Trophoblast cell (in vitro differentiated cells and primary cell): ENCODE results near the gene KRT23.

Experiments
- DNase-seq, 2 donors: peaks; one replicate each; pipeline ENCODE4 v3.0.0-alpha.2; 2016
- H2AFZ ChIP-seq: 2 replicates; pipeline ENCODE4 v1.6.1; 2013; ENCODE audit warnings: low read length, moderate library complexity, mild to moderate bottlenecking; ENCODE audit not compliant: insufficient read depth, poor library complexity
- H2AK5ac ChIP-seq: 2 replicates; pipeline ENCODE4 v1.6.1; 2013; ENCODE audit warnings: mild to moderate bottlenecking, low read length
- H2BK120ac ChIP-seq: 2 replicates; pipeline ENCODE4 v1.6.1; 2013; ENCODE audit warnings: low read length, mild to moderate bottlenecking, moderate library complexity; ENCODE audit not compliant: insufficient read depth, poor library complexity
- H2BK12ac ChIP-seq: 2 replicates; pipeline ENCODE4 v1.6.1; 2013; ENCODE audit warnings: mild to moderate bottlenecking, low read length, moderate library complexity
- H2BK5ac ChIP-seq: 2 replicates; pipeline ENCODE4 v1.6.1; 2013; ENCODE audit warnings: low read length, low read depth, moderate library complexity, mild to moderate bottlenecking; ENCODE audit not compliant: poor library complexity
- H3K14ac ChIP-seq: 2 replicates; pipeline ENCODE4 v1.6.1; 2013; ENCODE audit warnings: mild to moderate bottlenecking, low read length
- H3K18ac ChIP-seq: 2 replicates; pipeline ENCODE4 v1.6.1; 2013; ENCODE audit warnings: mild to moderate bottlenecking, low read length
- H3K23ac ChIP-seq: 2 replicates; pipeline ENCODE4 v1.6.1; 2013; ENCODE audit warnings: low read length
- H3K27ac ChIP-seq: 2 replicates; pipeline ENCODE4 v1.5.1; 2013; ENCODE audit warnings: low read depth, mild to moderate bottlenecking, inconsistent platforms, low read length, moderate library complexity
- H3K27me3 ChIP-seq: 2 replicates; pipeline ENCODE4 v1.6.1; 2013; ENCODE audit warnings: inconsistent platforms, mild to moderate bottlenecking, low read length, moderate library complexity; ENCODE audit not compliant: insufficient read depth
- H3K36me3 ChIP-seq, 2 experiments: 1 replicate in 1 of 2; 2 replicates in 1 of 2; pipeline ENCODE4 v1.6.1; 2013; ENCODE audit warnings: low read length in 2 of 2, mild to moderate bottlenecking in 2 of 2, moderate library complexity in 1 of 2; ENCODE audit not compliant: insufficient read depth in 2 of 2, control insufficient read depth in 1 of 2
- H3K4ac ChIP-seq: 2 replicates; pipeline ENCODE4 v1.6.1; 2013; ENCODE audit warnings: low read depth, mild to moderate bottlenecking, low read length, moderate library complexity
- H3K4me1 ChIP-seq, 2 experiments: 1 replicate in 1 of 2; 2 replicates in 1 of 2; pipeline ENCODE4 v1.6.1; 2013; ENCODE audit warnings: low read length in 2 of 2, mild to moderate bottlenecking in 2 of 2, moderate library complexity in 1 of 2; ENCODE audit not compliant: insufficient read depth in 2 of 2, control insufficient read depth in 1 of 2
- H3K4me2 ChIP-seq: 2 replicates; pipeline ENCODE4 v1.6.1; 2013; ENCODE audit warnings: inconsistent platforms, mild to moderate bottlenecking, low read length, moderate library complexity
- H3K4me3 ChIP-seq: 2 replicates; pipeline ENCODE4 v1.5.1; 2013; ENCODE audit warnings: mild to moderate bottlenecking, low read depth, low read length, inconsistent platforms
- H3K79me1 ChIP-seq: one replicate; pipeline ENCODE4 v1.6.1; 2013; ENCODE audit warnings: low read length
- H3K79me2 ChIP-seq: 2 replicates; pipeline ENCODE4 v1.6.1; 2013; ENCODE audit warnings: low read length, mild to moderate bottlenecking; ENCODE audit not compliant: control insufficient read depth, insufficient read depth, poor library complexity
- H3K9ac ChIP-seq: 2 replicates; pipeline ENCODE4 v1.6.1; 2013; ENCODE audit warnings: mild to moderate bottlenecking, low read length
- H3K9me3 ChIP-seq: 2 replicates; pipeline ENCODE4 v1.6.1; 2013; ENCODE audit warnings: low read depth, mild to moderate bottlenecking, control low read depth, inconsistent platforms, low read length; ENCODE audit not compliant: insufficient read depth
- H4K12ac ChIP-seq: 2 replicates; pipeline ENCODE4 v1.6.1; 2013; ENCODE audit warnings: low read depth, mild to moderate bottlenecking, low read length, moderate library complexity
- H4K8ac ChIP-seq: 2 replicates; pipeline ENCODE4 v1.6.1; 2013; ENCODE audit warnings: low read depth, mild to moderate bottlenecking, low read length, moderate library complexity
- H4K91ac ChIP-seq: one replicate; pipeline ENCODE4 v1.6.1; 2013; ENCODE audit warnings: low read depth, mild to moderate bottlenecking, low read length, moderate library complexity
- WGBS: extraction: QIAGEN DNeasy Blood & Tissue Kit; methylation state at CpG from one replicate; pipeline ENCODE4 v1.1.7; 2013; ENCODE audit warnings: missing lambda C conversion rate; ENCODE audit not compliant: insufficient read length, insufficient coverage; ENCODE audit errors: extremely low coverage; 5-methylcytosine and 5-hydroxymethylcytosine counted together

Gene KRT23

DNA sequence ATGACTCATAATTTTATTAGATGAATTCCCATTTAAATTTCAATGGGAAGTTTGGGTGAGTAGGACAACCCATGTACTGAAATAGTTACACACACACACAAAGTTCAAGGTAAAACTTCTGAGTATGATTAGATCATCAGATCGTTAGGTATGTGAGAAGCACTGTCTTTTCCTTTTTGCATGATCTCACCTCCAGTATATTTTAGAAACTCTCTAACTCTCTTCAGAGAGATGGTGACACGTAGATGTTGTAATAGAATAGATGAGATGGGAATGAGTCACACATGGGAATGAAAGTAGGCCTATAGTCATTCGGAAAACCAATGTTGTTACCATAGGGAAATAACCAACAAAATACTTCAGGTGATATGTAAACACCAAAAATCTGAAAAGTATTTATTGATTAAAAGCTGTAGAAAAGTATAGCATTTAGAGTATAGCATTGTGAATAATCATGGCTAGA is 22.2 kb downstream of the KRT23 start:
- H4K8ac ChIP-seq = no peak overlapping the region
- H3K23ac ChIP-seq = no peak overlapping the region
- no peak overlapping the region for H2BK120ac ChIP-seq
- no peaks in the 10 kb centered on the region for H3K27me3 ChIP-seq
- no peak overlapping the region for H3K14ac ChIP-seq
- no peak overlapping the region for H3K18ac ChIP-seq
- peaks cover 8% of the 10 kb centered on the region for H3K79me1 ChIP-seq
- no peak overlapping the region for H4K12ac ChIP-seq
- H3K4me1 ChIP-seq = peaks cover 5 to 9% of the 10 kb centered on the region in 2 experiments
- no peak overlapping the region for H3K27ac ChIP-seq
- no peak overlapping the region for H3K4me2 ChIP-seq
- H3K36me3 ChIP-seq = no peaks in the 10 kb centered on the region
- no peak overlapping the region for H3K4ac ChIP-seq
- no peak overlapping the region for H2AK5ac ChIP-seq
- no peak overlapping the region for H2BK12ac ChIP-seq
- H3K9me3 ChIP-seq = no peaks in the 10 kb centered on the region
- no CpG with 5 or more reads among the region's 3 CpGs for WGBS
- no peak overlapping the region for H2AFZ ChIP-seq
- H3K79me2 ChIP-seq = no peaks in the 10 kb centered on the region
- H2BK5ac ChIP-seq = no peak overlapping the region
- peak; percentile 45 to 96 for DNase-seq
- H3K4me3 ChIP-seq = no peak overlapping the region
- no peak overlapping the region for H4K91ac ChIP-seq
- H3K9ac ChIP-seq = no peak overlapping the region

DNA sequence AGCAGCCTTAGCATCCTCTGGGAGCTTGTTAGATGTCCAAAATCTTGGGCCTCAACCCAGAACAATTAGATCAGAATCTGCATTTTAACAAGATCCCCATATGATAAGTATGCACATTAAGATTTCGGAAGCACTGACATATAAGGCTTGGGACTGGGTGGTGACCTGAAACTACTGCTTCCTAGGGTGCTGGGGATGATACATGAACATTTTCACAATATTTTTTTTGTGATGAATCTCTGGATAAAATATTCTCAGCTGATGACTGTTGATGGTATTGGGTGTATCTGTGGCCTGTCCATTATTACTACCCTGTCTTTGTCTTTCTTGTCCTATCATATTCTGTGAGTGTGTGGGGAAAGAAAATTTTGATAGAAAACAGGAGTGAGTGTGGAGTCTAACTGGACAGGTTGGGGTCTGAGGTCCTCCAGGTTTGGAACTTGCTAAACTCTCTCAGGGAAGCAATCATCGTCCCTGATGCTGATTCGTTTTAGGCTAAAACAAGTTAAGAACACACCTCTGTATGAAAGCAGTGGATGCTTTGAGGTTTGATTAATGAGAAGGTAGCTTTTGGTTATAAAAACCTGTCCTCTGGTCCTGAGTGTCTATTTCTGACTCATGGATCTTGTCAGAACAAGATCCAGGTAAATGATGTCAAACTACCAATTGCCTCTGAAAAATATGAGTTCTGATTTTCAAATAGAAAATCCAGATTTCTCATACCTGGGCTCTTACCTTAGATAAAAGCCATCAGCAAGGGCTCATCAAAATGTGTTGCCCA is 23.2 kb downstream of the KRT23 start:
- Histone ChIP-seq H3K4me3 (no peak overlapping the region), H3K79me1 (peaks cover 8% of the 10 kb centered on the region), H2AFZ (no peak overlapping the region), H3K79me2 (no peaks in the 10 kb centered on the region), H3K23ac (no peak overlapping the region), H3K4me2 (no peak overlapping the region), H4K12ac (no peak overlapping the region), H3K18ac (no peak overlapping the region), H3K9me3 (no peaks in the 10 kb centered on the region), H3K4me1 (peaks cover 5 to 9% of the 10 kb centered on the region in 2 experiments), H3K4ac (no peak overlapping the region), H3K27ac (no peak overlapping the region), H3K9ac (no peak overlapping the region), H2BK12ac (no peak overlapping the region), H2BK5ac (no peak overlapping the region), H4K91ac (no peak overlapping the region), H3K14ac (no peak overlapping the region), H3K36me3 (no peaks in the 10 kb centered on the region), H2AK5ac (no peak overlapping the region), H4K8ac (no peak overlapping the region), H3K27me3 (no peaks in the 10 kb centered on the region), H2BK120ac (no peak overlapping the region)
- no CpG with 5 or more reads among the region's 3 CpGs for WGBS
- no peak for DNase-seq

DNA sequence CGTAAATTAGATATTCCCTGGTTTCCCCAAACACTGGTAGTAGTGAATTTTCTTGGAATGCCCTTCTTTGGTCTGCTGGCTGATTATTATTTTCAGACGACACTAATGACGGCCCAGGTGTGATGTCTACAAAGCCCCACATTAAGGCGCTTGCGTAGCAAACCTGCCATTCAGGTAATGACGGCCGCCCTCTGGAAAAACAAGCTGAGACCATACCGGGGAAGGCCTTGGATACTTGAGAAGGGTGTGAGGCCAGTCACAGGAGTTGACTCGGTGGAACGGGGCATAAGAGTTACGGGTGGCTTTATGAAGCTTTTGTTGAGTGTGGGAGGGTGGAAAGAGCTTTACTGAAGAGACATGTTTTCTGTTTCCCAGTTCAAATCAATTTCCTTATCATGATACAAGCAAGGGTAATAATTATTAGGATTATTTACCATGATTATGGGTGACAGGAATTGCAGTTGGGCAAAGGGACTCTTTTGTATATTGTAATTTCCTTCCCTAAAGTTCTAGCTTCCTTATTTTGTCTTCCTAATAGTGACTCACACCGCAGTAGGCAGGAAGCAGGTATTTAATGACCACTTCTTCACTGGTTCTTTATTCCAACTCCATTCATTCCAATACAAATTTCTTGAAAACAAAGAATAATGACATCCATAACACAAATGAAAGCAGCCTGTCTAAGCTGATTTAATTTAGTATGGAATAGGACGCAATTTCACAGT is 24.8 kb downstream of the KRT23 start:
- H3K18ac ChIP-seq = no peak overlapping the region
- WGBS = no CpG with 5 or more reads among the region's 13 CpGs

DNA sequence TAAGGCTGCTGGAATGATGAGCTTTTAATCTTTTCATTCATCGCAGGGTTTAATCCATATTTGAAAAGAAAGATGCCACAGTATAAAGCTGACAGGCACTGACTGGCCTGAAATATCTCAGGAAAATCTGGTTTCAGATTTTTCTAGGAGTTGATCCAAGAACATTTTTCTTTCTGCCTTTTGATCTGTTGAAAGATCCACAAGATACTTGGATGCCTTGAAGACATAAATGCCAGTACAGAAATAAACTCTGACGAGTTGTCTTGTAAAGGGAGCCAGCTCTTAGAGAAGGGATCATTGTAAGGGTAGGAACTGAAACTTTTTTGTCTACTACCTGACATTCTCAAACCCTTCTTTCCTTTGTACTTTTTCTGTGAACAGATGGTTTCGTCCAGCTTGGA is 27.0 kb downstream of the KRT23 start:
- no peak overlapping the region for H3K23ac ChIP-seq
- H2BK120ac ChIP-seq = peak overlapping the region; percentile 91
- no peaks in the 10 kb centered on the region for H3K79me2 ChIP-seq
- H3K27me3 ChIP-seq = no peaks in the 10 kb centered on the region
- H3K4ac ChIP-seq = no peak overlapping the region
- H4K8ac ChIP-seq = peak overlapping the region; percentile 59
- no peaks in the 10 kb centered on the region for H3K36me3 ChIP-seq
- peak overlapping the region; percentile 31 for H3K27ac ChIP-seq
- peak overlapping the region; percentile 89 for H2BK12ac ChIP-seq
- WGBS = no CpG with 5 or more reads among the region's 3 CpGs
- no peak overlapping the region for H2AFZ ChIP-seq
- H3K4me1 ChIP-seq = peaks cover 0 to 3% of the 10 kb centered on the region in 2 experiments
- H3K9ac ChIP-seq = no peak overlapping the region
- H3K4me3 ChIP-seq = no peak overlapping the region
- H3K9me3 ChIP-seq = no peaks in the 10 kb centered on the region
- no peak overlapping the region for H3K14ac ChIP-seq
- no peak overlapping the region for H3K18ac ChIP-seq
- H2BK5ac ChIP-seq = peak overlapping the region; percentile 43
- no peak overlapping the region for H4K12ac ChIP-seq
- H3K4me2 ChIP-seq = no peak overlapping the region
- no peak overlapping the region for H2AK5ac ChIP-seq
- H3K79me1 ChIP-seq = peaks cover 8% of the 10 kb centered on the region
- peak overlapping the region; percentile 50 for H4K91ac ChIP-seq
- peak; percentile 57 to 97 for DNase-seq

More for the DNA sequence above, 24.8 kb downstream of the KRT23 start:
- H3K9ac ChIP-seq = no peak overlapping the region
- H2AK5ac ChIP-seq = no peak overlapping the region
- peaks cover 5 to 9% of the 10 kb centered on the region in 2 experiments for H3K4me1 ChIP-seq
- no peak overlapping the region for H4K8ac ChIP-seq
- H3K9me3 ChIP-seq = no peaks in the 10 kb centered on the region
- no peaks in the 10 kb centered on the region for H3K27me3 ChIP-seq
- H3K27ac ChIP-seq = no peak overlapping the region
- H3K14ac ChIP-seq = no peak overlapping the region
- peaks cover 8% of the 10 kb centered on the region for H3K79me1 ChIP-seq
- H3K4me3 ChIP-seq = no peak overlapping the region
- H4K91ac ChIP-seq = no peak overlapping the region
- H2BK5ac ChIP-seq = no peak overlapping the region
- no peak overlapping the region for H4K12ac ChIP-seq
- H3K4ac ChIP-seq = no peak overlapping the region
- no peaks in the 10 kb centered on the region for H3K79me2 ChIP-seq
- H2BK12ac ChIP-seq = peak overlapping the region; percentile 27
- no peak overlapping the region for H3K4me2 ChIP-seq
- H3K36me3 ChIP-seq = no peaks in the 10 kb centered on the region
- no peak overlapping the region for H2BK120ac ChIP-seq
- DNase-seq = peak; percentile 85 to 86
- H3K23ac ChIP-seq = no peak overlapping the region
- no peak overlapping the region for H2AFZ ChIP-seq
